ENCODE measurements around the gene CCR4. TPM values are rescaled to one million over a fixed set of nuclear protein-coding genes. Genes with fewer than 3 reads are reported as not detected.
"Not testable (repeated sequence)": the region's sequence is repeated elsewhere in the genome, so short reads cannot be mapped to it uniquely, and the experiment has no call there.

Gene CCR4
- total RNA-seq, 1 donor, result not detected

DNA sequence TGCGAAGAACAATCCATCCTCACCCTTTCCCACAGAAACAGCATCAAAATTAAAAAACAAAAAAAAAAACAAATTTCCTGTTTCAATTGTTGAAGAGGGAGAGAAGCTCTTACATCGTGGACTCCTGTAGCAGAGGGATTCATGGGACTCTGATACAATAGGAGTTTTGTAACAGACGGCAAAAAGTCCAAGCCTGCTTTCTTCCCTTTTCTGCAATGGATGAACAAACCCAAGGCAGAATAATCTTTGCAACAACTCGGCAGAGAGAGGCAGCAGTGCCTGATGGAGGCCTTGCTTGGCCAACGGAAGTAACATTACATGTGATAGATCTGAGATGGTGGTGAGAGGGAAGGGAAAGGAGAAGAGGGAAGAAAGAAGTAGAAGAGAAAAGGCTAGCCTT is 26.9 kb downstream of the CCR4 start:
- Histone ChIP-seq H3K9me3 (ENCODE audit: low read depth, low read length) (no peaks in the 10 kb centered on the region), H2AFZ (ENCODE audit: low read length) (no peak overlapping the region), H3K27me3 (ENCODE audit: insufficient read depth, low read length) (no peaks in the 10 kb centered on the region), H3K4me3 (ENCODE audit: insufficient read depth, low read length) (no peak overlapping the region), H3K79me2 (ENCODE audit: insufficient read depth, low read length) (no peaks in the 10 kb centered on the region), H3K36me3 (ENCODE audit: insufficient read depth, low read length) (no peaks in the 10 kb centered on the region), H3K4me2 (ENCODE audit: insufficient read depth, low read length) (no peak overlapping the region), H4K20me1 (ENCODE audit: insufficient read depth, low read length) (no peaks in the 10 kb centered on the region), H3K27ac (ENCODE audit: low read depth, low read length) (no peak overlapping the region), H3K4me1 (ENCODE audit: insufficient read depth, low read length) (no peaks in the 10 kb centered on the region)
- no peak for DNase-seq (ENCODE audit: insufficient read length, low spot score, missing footprints)
- TF ChIP-seq, protein P1, sequence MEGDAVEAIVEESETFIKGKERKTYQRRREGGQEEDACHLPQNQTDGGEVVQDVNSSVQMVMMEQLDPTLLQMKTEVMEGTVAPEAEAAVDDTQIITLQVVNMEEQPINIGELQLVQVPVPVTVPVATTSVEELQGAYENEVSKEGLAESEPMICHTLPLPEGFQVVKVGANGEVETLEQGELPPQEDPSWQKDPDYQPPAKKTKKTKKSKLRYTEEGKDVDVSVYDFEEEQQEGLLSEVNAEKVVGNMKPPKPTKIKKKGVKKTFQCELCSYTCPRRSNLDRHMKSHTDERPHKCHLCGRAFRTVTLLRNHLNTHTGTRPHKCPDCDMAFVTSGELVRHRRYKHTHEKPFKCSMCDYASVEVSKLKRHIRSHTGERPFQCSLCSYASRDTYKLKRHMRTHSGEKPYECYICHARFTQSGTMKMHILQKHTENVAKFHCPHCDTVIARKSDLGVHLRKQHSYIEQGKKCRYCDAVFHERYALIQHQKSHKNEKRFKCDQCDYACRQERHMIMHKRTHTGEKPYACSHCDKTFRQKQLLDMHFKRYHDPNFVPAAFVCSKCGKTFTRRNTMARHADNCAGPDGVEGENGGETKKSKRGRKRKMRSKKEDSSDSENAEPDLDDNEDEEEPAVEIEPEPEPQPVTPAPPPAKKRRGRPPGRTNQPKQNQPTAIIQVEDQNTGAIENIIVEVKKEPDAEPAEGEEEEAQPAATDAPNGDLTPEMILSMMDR (IDR thresholded peaks at IDR 0.05; ENCODE audit: extremely low read depth, low read depth, low read length), result no peak

DNA sequence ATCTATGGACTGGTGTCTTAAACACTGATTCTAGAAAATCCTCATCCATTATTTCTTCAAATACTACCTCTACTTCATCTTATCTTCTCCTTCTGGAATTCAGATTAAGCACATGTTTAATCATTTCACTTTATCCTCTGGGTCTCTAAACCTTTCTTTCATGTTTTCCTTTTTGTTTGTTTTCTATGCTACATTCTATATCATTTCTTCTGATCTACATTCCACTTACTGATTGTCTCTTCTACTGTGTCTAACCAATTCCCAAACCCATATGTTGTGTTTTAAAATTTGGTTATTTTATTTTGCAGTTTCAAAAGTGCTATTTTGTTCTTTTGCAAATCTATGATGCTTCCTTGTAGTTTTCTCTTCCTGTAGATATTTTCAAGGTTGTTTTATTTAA is 31.7 kb downstream of the CCR4 start:
- Histone ChIP-seq H3K27me3 (ENCODE audit: insufficient read depth, low read length) (no peaks in the 10 kb centered on the region), H2AFZ (ENCODE audit: low read length) (no peak overlapping the region)
- TF ChIP-seq, protein P1 (IDR thresholded peaks at IDR 0.05; ENCODE audit: extremely low read depth, low read depth, low read length), result no peak

DNA sequence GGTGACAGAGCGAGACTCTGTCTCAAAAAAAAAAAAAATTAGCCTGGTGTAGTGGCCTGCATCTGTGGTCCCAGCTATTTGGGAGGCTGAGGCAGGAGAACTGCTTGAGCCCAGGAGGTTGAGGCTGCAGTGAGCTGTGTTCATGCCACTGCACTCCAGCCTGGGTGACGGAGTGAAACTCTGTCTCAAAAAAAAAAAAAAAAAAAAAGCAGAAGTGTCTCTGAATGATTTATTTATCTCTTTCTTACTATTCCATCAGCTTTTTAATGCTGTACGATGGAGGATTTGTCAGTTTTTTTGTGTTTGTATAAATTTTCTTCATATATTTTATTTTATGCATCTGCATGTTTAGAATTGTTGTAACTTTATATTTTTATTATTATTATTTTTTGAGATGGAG is 33.5 kb downstream of the CCR4 start:
- DNase-seq (ENCODE audit: insufficient read length, low spot score, missing footprints); H3K4me3 ChIP-seq (ENCODE audit: insufficient read depth, low read length); H2AFZ ChIP-seq (ENCODE audit: low read length); H3K9me3 ChIP-seq (ENCODE audit: low read depth, low read length); H3K27ac ChIP-seq (ENCODE audit: low read depth, low read length); H3K4me1 ChIP-seq (ENCODE audit: insufficient read depth, low read length); H3K36me3 ChIP-seq (ENCODE audit: insufficient read depth, low read length); H3K27me3 ChIP-seq (ENCODE audit: insufficient read depth, low read length); H3K79me2 ChIP-seq (ENCODE audit: insufficient read depth, low read length); H4K20me1 ChIP-seq (ENCODE audit: insufficient read depth, low read length); H3K4me2 ChIP-seq (ENCODE audit: insufficient read depth, low read length): not testable (repeated sequence)

More for the DNA sequence above, 31.7 kb downstream of the CCR4 start:
- Histone ChIP-seq H3K4me3 (ENCODE audit: insufficient read depth, low read length) (no peak overlapping the region), H3K36me3 (ENCODE audit: insufficient read depth, low read length) (no peaks in the 10 kb centered on the region), H3K4me1 (ENCODE audit: insufficient read depth, low read length) (no peaks in the 10 kb centered on the region), H3K27ac (ENCODE audit: low read depth, low read length) (no peak overlapping the region), H3K9me3 (ENCODE audit: low read depth, low read length) (no peaks in the 10 kb centered on the region), H4K20me1 (ENCODE audit: insufficient read depth, low read length) (no peaks in the 10 kb centered on the region), H3K4me2 (ENCODE audit: insufficient read depth, low read length) (no peak overlapping the region), H3K79me2 (ENCODE audit: insufficient read depth, low read length) (no peaks in the 10 kb centered on the region)
- DNase-seq (ENCODE audit: insufficient read length, low spot score, missing footprints), result no peak

DNA sequence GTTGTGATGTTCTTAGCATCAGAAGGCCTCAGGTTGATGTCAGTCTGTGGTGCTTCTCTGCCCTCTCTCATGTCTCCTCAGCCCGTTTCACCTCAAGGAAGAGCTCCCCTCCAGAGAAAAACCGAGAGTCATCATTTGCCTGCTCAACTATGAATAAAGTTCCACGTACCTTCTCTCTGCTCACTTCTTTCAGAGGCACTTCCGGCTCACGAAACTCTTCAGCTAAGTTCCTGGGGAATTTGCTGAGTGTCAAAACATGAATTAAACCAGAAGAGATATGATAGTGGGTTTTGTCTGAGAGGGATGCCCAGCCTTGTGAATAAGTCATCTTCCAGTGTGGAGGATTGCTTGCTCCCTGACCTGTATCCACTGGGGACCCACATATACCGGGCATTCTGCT is 37.7 kb downstream of the CCR4 start:
- Histone ChIP-seq H3K9me3 (ENCODE audit: low read depth, low read length) (no peaks in the 10 kb centered on the region), H3K27me3 (ENCODE audit: insufficient read depth, low read length) (no peaks in the 10 kb centered on the region), H4K20me1 (ENCODE audit: insufficient read depth, low read length) (no peaks in the 10 kb centered on the region), H3K36me3 (ENCODE audit: insufficient read depth, low read length) (no peaks in the 10 kb centered on the region), H2AFZ (ENCODE audit: low read length) (no peak overlapping the region), H3K4me3 (ENCODE audit: insufficient read depth, low read length) (no peak overlapping the region), H3K4me2 (ENCODE audit: insufficient read depth, low read length) (no peak overlapping the region), H3K79me2 (ENCODE audit: insufficient read depth, low read length) (no peaks in the 10 kb centered on the region), H3K4me1 (ENCODE audit: insufficient read depth, low read length) (no peaks in the 10 kb centered on the region), H3K27ac (ENCODE audit: low read depth, low read length) (no peak overlapping the region)
- no peak for DNase-seq (ENCODE audit: insufficient read length, low spot score, missing footprints)
- TF ChIP-seq, protein P1 (IDR thresholded peaks at IDR 0.05; ENCODE audit: extremely low read depth, low read depth, low read length), result no peak

All from osteoblast (primary cell).